GM12864 (cell line): ENCODE measurements around the gene SORBS1.

Experiments used
- DNase-seq: peaks from one replicate; pipeline ENCODE4 v3.0.0-alpha.2; 2011; ENCODE audit warnings: low read depth
- H3K4me3 ChIP-seq: 2 replicates; pipeline ENCODE4 v1.5.1; 2011; ENCODE audit warnings: mild to moderate bottlenecking, low read depth, low read length, control low read depth
- CTCF ChIP-seq: IDR thresholded peaks from 2 replicates; pipeline ENCODE4 v1.5.1; 2011; ENCODE audit warnings: low read depth, mild to moderate bottlenecking, moderate library complexity, low read length, control low read depth, inconsistent platforms; ENCODE audit errors: missing control alignments

The SORBS1 gene

GRCh38 chr10:95324436-95325268 is 236.5 kb downstream of the SORBS1 start:
- H3K4me3 ChIP-seq = no peak overlapping the region
- no peak for TF ChIP-seq CTCF
- no peak for DNase-seq

DNA sequence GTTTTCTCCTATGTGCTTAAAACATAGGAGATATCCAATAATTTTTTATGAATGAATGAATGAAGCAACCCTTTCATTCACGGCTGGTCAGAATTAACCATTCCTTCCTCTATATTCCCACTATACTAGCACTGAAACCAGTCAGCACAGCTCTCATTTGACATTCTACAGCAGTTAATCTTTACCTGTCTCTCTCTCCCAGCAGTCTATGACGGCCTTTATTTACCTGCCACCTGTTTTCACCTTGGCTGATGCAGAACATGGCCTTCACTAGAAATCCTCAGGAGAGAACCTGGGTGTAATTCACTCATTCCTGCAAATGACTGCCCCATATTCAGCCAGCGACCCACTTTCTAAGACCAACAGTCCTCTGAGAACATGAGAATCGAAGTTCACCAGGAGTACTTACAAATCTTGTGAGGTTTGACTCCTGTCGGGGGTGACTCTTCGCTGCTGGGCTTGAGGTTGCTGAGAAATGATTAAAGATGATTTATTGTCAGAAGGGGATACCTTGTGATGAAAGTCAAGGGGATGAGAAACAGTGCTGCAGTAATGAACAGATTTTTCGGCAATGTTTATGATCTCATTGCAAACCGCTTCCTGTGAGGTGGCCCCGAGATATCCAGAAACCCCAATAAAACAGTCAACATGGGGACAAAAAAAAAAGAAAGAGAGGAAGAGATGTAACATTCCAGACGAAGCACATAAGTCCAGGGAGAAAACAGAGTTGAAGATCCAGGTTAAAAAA is 239.4 kb downstream of the SORBS1 start:
- no peak overlapping the region for H3K4me3 ChIP-seq
- DNase-seq = no peak
- TF ChIP-seq CTCF = no peak

DNA sequence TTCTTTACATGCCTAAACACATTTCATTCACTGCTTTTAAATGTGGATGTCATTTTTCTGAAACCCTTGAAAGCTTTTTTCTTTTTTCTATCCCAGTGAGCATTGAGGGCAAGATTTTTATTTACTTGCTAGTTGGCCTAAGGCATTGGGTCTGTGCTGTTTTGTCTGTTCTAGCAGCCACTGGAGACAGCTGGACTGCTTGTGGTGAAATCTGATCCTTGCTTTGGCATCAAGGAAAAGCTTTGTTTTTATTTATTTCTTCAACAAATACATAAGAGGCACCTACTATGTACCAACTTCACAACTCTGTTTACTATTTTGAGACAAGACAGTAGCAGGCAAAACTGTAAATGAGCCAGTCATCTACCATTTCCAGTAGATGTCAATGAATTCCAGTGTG is 241.9 kb downstream of the SORBS1 start:
- no peak for TF ChIP-seq CTCF
- H3K4me3 ChIP-seq = no peak overlapping the region
- no peak for DNase-seq

DNA sequence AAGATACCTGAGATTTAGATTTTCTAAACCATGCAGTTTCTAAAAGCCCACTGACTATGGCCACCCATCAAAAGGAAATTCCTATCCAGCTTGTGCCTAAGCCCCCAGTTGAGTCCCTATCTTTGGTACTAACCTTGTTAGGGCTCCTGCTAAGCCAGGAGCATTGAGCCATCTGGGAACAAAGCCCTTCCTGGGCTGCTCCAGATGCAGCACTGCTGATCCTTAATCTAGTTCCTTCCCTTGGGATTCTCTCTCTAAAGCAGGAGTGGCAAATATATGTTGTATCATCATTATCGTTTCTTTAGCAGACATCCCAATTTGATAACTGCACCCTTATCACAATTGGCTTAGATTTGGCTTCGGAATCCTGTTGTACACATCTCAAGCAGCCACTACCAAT is 245.7 kb downstream of the SORBS1 start:
- no peak for TF ChIP-seq CTCF
- no peak overlapping the region for H3K4me3 ChIP-seq
- no peak for DNase-seq

GRCh38 chr10:95314192-95314918 is 246.8 kb downstream of the SORBS1 start:
- no peak for TF ChIP-seq CTCF
- no peak overlapping the region for H3K4me3 ChIP-seq
- DNase-seq = no peak

DNA sequence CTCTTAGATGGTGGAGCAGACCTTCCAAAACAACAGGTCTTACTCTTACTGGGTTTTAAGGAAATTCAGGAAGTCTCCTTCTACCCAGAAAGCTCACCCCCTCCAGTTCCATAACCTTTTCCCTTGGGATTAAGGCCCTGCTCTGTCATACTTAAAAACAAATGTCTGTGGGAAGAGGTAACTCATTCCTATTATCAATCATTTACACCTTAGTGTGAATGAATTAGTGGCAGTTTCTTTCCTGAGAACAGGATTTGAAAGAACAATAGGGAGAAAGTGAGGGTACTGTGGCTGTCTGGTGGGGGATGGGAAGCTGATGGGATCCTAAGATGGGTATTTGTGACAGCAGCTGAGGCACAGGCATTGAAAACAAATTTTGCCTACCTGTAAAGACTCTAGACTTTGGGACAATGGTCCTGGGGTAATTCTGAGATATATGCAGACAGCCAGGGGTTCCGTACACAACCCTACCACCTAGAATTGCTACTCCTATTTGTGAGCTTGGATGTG is 248.1 kb downstream of the SORBS1 start:
- no peak for DNase-seq
- no peak for TF ChIP-seq CTCF
- no peak overlapping the region for H3K4me3 ChIP-seq
